Stomach (tissue), 4 donors: Measurements from ENCODE around the gene VPS13D.

Experiments
- EP300 ChIP-seq: sonication (generic); formaldehyde crosslinking; IDR thresholded peaks from one replicate; pipeline ENCODE4 v1.6.1; 2017; ENCODE audit warnings: antibody characterized with exemption
- POLR2A ChIP-seq, 4 donors: fragments of 450-650 bp; IDR thresholded peaks; one replicate each; pipeline ENCODE4 v1.6.1; 2016; ENCODE audit warnings: antibody characterized with exemption in 4 of 4, control low read depth in 2 of 4, mild to moderate bottlenecking in 1 of 4, moderate library complexity in 1 of 4
- POLR2AphosphoS5 ChIP-seq, 3 donors: sonication (generic); formaldehyde crosslinking; IDR thresholded peaks; one replicate each; pipeline ENCODE4 v1.6.1; 2016; ENCODE audit warnings: antibody characterized with exemption in 3 of 3
- TF ChIP-seq, protein P1 (sequence below), 7 experiments: fragments of 450-650 bp in 4 of 7; fragments of 200-600 bp in 3 of 7; sonication (generic) in 3 of 7; IDR thresholded peaks; one replicate each; pipeline ENCODE4 v1.5.1; 2016 to 2019; ENCODE audit warnings: antibody characterized with exemption in 7 of 7, control low read depth in 2 of 7, mild to moderate bottlenecking in 1 of 7

DNA sequence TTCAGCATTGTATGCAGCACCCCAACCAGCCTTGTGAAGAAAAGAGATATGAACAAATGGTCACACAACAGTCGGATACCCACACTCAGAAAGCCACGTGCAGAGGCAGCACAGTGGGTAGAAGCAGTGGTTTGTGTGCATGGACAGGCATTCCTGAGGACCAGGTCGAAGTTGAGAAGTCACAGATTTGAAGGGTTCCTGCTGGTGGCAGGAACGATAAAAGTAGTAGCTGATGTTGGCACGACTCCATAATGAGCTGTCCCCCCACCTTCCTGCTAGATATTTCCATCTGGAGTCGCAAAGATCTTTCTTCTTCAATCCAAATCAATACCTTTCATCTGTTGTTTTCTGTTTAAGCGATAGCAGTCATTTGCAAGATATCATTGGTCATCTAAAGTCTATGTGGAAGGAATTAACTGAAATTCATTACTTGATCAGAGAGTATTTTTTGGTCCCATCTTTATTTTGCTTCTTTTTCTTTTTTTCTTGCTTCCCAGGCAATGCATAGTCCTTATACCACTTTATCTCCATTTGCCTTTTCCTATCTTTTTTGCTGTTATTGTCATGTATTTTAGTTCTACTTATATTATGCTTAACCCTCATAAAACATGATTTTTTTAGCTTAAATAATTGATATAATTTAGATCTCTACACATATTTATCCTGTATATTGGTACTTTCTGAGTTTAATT is 211.7 kb downstream of the VPS13D start:
- TF ChIP-seq, protein P1, sequence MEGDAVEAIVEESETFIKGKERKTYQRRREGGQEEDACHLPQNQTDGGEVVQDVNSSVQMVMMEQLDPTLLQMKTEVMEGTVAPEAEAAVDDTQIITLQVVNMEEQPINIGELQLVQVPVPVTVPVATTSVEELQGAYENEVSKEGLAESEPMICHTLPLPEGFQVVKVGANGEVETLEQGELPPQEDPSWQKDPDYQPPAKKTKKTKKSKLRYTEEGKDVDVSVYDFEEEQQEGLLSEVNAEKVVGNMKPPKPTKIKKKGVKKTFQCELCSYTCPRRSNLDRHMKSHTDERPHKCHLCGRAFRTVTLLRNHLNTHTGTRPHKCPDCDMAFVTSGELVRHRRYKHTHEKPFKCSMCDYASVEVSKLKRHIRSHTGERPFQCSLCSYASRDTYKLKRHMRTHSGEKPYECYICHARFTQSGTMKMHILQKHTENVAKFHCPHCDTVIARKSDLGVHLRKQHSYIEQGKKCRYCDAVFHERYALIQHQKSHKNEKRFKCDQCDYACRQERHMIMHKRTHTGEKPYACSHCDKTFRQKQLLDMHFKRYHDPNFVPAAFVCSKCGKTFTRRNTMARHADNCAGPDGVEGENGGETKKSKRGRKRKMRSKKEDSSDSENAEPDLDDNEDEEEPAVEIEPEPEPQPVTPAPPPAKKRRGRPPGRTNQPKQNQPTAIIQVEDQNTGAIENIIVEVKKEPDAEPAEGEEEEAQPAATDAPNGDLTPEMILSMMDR (IDR thresholded peaks at IDR 0.05), result no peak
- TF ChIP-seq POLR2A (IDR thresholded peaks at IDR 0.05), result no peak
- TF ChIP-seq POLR2AphosphoS5 (IDR thresholded peaks at IDR 0.05), result no peak
- no peak for TF ChIP-seq EP300
